HS-27A (cell line): ENCODE results near the gene C22orf39.
"Not testable (repeated sequence)": the region's sequence is repeated elsewhere in the genome, so short reads cannot be mapped to it uniquely, and the experiment has no call there.

Source experiments
- DNase-seq: peaks from one replicate; pipeline ENCODE4 v3.0.0-alpha.2; 2012; ENCODE audit warnings: low read depth, missing footprints

C22orf39 gene

DNA sequence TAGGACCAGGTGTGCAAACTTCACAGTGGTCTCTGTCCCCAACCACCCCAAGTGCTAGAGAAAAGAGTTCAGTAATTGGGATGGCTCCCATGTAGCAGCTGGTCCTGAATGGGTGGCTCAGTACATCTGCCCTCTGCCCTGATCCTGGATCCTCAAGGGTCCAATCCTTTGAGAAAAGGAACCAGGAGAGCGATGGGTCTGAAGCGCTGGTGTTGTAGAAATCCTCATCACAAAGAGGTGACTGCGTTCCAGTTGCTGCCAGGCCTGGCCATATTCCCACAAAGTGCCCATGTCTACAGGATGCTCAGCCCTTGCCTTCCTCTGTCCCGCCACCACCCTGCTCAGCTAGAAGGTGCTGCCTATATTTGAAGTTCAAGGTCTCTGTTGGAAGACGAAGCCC lies 6.2 kb upstream of the C22orf39 start:
- no peak for DNase-seq

DNA sequence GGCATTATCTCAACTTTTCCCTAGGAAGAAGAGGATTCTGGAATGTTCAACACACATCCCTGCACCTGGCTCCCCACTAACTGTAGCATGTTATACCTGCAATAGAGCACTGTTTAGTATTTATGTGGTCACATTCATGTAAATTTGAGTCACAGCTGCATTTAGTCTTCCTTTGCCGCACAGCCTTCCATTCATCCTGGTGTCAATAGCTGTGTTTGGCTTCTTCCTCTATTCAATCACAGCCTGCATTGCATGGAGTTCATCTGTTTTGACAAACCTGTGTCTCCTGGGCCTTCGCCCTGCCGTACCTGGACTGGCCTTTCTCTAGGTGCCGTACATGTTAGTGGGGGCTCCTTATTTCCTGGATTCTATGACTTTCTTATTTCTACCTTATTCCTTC lies 4.1 kb upstream of the C22orf39 start:
- no peak for DNase-seq

DNA sequence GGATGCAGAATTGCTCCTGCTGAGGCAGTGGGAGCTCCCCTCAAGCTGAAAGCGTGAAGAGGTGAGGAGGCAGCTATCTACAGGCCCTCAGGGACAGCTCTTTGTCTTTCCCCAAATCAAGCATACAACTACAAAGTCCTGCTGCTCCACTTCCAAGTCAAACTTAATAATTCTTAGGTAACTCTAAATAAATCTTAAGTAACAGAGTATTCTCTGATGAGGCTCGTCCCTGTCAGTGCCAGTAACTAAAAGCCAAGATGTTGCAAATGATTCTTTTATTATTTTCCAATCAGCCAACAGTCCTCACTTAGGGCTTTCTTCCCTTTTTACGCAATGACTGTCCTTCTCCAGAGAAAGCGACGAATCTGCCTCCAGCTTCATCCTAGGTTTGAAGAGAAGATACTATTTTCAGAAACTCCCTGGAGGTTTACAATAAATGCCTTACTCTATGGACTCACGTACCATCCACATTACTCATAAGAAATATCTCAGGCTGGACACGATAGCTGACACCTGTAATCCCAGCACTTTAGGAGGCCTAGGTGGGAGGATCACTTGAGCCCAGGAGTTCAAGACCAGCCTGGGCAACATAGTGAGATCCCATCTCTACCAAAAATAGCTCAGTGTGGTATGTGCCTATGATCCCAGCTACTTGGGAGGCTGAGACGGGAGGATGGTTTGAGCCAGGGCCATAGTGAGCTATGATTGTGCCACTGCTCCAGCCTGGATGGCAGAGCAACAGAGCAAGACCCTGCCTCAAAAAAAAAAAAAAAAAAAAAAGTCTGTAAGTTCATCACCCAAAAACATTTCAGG lies 3.1 kb upstream of the C22orf39 start:
- no peak for DNase-seq

DNA sequence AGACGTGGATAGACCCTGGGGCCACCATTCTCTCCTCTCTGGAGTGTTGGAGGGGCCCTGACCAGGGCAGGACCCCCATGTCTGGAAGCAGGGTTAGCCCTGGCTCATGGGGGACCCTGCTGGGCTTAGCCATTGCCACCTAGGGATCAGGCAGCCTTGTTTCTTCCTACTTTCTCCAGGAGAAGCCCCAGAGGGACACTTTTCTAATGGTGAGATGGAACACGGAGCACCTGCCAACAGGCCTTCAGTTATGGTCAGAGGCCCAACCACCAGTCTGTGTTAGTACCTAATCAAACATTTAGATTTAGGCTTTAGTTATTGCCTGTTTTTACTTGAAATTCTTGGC lies 1.9 kb upstream of the C22orf39 start:
- no peak for DNase-seq

DNA sequence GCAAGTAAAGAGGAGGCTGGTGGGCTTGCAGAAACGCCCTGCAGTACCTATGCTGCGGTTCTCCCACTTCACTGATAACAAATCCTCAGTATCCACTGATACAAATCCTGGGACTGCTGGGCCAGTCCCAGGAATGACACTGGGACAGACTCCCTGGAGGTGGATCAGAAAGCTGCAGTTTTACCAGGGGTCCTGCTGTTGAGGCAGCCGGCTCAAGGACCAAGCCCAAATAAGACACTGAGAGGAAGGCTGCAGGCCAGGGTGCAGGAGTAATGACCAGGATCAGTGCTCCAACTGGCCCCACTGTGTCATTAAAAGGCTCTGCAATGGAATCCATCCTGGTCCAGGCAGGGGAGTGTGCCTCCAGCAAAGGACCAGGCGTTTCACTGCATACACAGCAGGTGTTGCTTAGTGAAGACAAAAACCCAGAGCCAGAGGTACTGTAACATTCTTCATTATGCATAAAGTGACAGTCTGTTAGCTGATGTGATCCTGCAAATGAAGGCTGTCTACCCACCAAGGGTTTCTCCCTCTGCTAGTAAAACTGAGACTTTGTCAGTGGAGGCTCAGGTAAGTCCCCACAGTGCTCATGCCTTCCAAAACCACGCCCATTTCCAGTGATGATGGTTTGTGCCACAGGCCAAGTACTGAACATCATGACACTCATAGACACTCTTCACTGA lies 1.4 kb upstream of the C22orf39 start:
- no peak for DNase-seq

DNA sequence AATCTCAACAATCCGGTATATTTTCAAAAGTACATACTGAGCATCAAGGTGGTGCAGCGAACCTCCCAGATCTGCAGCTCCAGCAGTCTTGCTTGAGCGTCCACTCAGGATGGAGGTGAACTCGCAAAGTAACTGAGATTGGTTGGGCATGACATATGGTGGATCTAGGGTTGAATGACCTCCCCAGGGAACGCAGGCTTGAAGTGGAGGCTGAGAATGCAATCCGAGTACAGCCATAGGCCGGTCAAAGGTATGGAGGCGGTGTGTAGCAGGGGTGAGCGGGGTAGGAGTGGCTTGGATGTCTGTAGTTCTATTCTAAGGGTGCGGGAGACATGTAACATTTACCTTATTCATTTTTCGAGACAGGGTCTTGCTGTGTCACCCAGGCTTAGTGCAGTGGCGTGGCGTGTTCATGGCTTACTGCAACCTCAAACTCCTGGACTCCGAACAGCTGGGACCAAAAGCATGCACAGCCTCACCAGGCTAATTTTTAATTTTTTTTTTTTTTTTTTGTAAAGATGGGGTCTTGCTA lies 631 bp upstream of the C22orf39 start:
- DNase-seq: peak; percentile 34

DNA sequence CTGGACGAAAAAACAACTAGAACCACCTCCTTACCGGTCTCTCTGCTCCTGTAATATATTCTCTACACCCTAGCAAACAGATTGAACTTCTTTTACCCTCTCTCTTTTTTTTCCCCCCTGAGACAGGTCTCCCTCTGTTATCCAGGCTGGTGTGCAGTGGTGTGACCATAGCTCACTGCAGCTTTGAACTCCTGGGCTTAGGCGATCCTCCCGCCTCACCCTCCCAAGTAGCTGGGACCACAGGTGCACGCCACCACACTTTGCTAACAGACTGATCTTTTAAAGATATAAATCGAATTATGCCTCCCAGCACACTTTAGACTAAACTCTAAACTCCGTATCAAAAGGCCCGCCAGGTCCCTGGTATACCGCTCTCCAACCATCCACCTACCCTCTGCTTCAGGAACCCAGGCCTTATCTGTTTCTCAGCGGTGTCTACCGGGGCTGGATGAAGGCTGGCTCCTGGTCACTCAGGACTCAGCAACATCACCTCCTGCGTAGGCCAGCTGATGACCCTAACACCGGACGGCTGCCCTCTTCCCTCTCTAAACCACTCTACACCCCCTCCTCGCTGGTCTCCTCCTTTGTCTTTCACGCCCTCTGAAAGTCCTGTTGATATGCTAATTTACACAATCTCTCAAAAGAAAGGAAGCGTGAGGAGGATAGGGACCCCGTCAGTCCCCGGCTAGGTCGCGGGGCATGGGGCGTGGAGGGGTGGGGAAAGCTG lies 745 bp downstream of the C22orf39 start:
- no peak for DNase-seq

DNA sequence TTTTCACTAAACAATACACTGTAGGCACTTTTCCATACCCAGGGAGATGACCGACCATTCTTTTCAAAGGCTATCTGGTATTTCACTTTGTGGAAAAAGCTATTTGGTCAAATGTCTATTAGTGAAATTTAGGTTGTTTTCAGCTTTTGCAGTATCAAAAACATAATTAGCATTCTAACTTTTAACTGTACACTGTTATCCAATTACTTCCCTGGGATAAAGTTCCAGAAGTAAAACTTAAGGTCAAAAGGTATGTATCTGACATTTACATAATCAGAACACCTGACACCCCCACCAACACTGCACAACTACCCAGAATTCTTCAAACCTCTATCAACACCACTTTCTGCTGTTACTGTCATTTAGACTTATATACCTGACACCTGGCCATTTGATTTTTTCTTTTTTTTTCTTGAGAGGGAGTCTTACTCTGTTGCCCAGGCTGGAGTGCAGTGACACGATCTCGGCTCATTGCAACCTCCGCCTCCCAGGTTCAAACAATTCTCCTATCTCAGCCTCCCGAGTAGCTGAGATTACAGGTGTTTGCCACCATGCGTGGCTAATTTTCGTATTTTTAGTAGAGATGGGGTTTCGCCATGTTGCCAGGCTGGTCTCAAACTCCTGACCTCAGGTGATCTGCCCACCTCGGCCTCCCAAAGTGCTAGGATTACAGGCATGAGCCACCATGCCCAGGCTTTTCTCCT lies 2.1 kb downstream of the C22orf39 start:
- DNase-seq: not testable (repeated sequence)

DNA sequence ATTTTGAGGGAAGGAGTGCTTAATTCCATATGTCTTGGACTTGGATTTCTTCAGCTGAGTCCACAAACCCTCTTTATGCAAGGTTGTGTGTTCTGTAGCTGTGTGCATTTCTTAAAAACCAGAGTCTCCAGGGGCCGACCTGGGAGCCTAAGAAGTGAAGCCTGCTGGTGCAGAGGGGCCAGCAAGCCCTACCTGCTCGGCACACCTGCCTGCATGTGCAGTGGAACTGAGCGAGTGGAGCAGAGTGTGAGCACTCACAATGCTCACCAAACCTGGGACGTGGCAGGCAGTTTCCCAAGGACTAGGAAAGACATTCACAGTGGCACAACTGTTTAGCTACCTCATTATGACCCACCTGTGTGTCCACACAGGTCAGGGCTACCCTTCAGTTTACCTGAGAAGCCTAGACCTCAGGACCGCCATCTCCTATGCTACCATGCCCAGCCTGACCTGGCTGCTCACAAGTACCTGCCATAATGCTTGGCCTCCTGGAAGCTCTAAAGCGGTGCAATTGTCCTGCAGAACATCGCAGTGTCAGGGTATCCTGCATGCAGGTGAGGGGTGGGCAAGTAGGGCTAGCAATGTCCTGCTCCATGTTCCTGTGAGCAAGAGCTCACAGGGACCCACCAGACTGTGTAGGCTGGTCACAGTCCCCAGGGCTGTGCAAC lies 3.8 kb downstream of the C22orf39 start:
- no peak for DNase-seq

DNA sequence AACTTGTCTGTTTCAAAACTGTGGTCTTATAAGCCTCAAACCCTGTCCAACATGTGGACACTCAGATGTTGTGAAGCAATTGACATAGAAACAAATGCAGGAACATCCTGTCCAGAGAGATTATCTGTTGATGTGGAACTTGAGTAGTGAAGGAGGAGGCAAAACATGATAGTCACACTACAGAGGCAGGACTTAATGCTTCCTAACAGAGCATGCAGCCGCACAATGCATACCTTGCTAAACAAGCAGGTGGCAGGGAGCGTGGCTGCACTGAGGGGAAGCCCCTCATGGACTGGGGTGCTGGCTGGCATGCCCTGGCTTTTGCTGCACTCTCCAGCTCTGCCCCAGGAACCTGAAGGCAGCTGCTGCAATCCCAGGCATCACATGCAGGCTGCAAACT lies 5.3 kb downstream of the C22orf39 start:
- no peak for DNase-seq

DNA sequence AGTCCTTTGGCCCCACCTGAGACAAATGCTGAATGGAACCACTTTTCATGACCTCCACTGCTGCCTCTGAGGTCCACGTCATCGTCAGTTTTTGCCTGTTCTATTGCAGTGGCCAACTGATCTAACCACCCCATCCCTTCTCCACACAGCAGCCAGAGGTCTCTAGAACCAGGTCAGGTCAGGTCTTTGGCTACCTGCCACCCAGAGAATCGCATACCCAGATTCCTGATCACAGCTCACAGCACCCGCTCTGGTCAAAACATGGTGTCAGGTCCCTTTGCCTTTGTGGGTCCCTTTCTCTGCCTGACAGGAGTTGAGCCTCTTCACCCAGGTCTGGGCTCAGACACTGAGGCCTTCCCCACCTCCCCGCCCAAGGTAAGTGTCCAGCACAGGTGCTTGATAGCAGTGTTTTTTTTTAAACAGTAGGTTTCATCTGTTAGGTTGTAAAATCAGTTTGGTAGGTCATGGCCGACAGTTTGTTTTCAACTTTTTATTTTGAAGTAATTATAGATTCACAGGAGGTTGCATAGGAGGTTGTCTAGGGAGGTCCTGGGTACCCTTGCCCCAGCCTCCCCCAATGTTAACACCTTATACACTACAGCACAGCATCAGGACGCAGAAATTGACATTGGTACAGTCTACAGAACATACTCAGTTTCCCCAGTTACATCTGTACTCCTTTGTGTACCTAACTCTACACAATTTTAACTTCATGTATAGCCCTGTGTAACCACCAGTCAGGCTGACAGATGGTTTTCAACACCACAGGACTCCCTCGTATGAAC lies 6.9 kb downstream of the C22orf39 start:
- no peak for DNase-seq

DNA sequence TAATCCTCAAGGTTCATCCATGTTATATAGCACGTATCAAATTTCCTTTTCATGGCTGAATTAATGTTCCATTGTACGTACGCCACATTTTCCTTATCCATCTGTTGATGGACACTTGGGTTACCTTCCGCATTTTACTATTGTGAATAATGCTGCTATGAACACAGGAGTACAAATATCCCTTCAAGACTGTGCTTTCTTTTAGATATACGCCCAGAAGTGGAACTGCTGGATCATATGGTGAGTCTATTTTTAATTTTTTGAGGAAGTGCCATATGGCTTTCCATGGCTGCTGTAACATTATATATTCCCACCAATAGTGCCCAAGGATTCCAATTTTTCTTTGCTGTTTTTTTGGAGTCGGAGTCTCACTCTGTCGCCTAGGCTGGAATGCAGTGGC lies 9.2 kb downstream of the C22orf39 start:
- DNase-seq: no peak

DNA sequence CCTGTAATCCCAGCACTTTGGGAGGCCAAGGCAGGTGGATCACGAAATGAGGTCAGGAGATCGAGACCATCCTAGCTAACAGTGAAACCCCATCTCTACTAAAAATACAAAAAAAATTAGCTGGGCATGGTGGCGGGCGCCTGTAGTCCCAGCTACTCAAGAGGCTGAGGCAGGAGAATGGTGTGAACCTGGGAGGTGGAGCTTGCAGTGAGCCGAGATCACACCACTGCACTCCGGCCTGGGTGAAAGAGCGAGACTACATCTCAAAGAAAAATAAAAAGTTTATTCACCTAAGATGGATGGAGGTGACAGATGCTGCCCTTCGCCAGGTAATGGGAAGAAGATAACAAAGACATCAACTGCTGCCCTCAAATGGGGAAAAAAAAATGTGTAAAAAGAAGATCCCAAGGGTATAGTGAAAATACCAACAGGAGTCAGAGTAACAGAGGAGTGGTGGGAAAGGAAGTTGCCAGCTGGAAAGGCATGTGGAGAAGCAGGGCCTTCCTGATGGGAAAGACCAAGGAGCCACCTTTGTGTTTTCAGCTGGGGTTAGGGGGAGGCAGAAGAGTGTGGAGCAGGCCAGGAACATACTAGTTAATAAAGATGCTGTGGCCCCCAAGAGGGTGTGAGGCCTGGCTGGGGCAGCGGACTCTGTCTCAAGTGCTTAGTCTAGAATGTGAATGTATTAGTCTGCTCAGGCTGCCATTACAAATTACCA lies 10.9 kb downstream of the C22orf39 start:
- DNase-seq: not testable (repeated sequence)

DNA sequence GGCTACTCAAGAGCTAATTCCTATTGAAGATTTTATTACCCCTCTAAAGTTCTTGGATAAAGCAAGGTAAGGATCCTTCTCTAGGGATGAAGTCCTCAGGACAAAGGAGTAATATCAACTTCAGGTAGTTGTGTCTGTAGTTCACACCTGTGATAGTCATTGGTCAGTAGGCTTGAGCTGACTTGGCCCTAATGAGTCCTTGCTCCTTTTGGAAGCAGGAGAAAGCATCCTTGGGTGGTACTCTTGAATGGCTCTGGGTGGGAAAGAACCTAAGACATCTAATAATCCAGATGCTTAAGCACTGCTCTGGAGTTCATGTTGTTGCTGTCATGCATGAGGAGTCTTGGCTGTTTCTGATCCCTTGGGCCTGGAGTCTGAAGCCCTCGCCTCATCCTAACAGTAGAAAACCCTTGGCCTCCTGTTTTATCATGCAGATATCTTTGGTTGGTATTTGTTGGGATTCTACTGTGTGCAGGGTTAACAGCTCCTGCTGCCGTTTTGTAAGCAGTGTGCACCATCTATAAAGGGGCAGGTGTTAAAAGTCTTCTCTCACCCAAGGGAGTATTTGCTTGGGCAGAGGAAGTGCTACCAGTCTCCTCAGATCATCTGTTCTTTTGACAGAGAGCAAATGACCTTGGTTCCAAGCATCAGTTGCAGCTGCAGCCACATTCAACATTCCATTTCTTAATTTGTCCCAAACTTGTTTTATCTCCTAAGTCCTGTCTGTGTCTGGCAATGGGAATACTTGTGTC lies 12.5 kb downstream of the C22orf39 start:
- no peak for DNase-seq

DNA sequence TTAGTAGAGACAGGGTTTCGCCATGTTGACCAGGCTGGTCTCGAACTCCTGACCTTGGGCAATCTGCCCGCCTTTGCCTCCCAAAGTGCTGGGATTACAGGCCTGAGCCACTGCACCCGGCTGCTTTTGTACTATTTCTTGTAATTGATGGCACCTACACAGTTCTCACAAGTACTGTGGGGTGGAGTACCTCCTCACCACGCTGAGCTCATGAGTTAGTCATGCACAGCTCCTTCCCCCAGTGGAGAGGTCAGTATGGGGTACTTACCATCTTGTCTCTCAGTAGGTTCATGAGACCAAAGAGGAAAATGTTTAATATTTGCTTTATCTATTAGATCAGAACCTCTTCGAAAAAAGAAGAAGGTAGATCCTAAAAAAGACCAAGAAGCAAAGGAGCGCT lies 13.1 kb downstream of the C22orf39 start:
- DNase-seq: no peak

DNA sequence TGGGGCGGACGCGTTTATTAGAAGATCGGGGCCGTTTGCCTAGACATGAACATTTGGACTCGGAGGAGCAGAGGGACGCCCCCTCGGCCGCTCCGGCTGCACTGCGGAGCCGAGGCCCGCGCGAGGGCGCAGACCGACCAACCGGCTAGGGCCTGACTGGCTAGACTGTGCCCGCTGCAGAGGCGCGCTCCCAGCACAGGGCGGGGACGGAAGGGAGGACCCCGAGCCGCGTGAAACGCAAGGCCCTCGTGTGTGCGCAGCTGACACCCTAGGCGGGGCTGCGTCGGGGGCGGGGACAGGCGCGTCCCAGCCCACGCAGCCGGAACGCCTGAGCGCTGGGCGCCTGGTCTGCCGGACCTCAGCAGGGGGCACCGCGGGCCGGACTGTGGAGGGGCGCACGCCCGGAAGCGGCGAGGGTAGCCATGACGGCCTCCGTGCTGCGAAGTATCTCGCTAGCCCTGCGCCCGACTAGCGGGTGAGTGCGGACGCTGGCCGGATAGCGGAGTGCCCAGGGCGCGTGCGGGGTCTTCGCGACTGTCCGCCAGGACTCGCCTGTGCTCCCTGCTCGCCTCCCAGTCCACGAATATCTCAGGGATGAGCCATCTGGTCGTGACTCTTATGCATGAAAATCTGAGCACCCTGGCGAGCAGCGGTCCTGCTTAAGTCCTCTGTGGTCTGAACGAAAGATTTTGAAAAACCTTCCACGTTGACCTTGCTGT lies 15.2 kb downstream of the C22orf39 start, which contains the start of gene MRPL40:
TSS of gene MRPL40 (plus strand) at position 413 of the 719 bp plus-strand sequence. CDS start at position 423, 10 bp downstream.
- DNase-seq: peak; percentile 69

DNA sequence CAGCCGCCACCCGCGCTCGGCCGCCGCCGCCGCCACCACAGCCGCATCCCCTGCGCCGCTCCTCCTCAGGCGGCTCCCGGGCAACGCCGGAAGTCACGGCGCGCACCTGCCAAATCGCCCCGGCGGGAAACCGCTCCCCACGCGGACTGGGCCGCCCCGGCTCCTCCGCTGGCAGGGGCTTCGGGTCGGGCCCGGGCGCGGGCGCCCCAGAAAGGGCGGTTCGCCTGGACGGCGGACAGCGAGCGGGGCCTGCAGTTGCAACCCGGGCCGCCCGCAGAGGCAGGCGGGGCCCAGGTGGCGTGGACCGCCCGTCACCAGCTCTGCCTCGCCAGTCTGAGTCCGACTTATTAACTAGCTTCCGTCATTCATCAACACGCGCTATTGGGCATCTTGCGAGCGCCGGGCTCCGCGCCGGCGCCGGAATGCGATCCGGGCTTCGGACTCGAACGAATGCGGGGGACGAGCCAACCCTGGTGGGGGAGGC lies 15.8 kb downstream of the C22orf39 start, which contains the start of gene HIRA:
TSS of gene HIRA (minus strand) at position 85 of the 484 bp plus-strand sequence. CDS start 257 bp downstream, outside the sequence.
- peak; percentile 47 for DNase-seq

DNA sequence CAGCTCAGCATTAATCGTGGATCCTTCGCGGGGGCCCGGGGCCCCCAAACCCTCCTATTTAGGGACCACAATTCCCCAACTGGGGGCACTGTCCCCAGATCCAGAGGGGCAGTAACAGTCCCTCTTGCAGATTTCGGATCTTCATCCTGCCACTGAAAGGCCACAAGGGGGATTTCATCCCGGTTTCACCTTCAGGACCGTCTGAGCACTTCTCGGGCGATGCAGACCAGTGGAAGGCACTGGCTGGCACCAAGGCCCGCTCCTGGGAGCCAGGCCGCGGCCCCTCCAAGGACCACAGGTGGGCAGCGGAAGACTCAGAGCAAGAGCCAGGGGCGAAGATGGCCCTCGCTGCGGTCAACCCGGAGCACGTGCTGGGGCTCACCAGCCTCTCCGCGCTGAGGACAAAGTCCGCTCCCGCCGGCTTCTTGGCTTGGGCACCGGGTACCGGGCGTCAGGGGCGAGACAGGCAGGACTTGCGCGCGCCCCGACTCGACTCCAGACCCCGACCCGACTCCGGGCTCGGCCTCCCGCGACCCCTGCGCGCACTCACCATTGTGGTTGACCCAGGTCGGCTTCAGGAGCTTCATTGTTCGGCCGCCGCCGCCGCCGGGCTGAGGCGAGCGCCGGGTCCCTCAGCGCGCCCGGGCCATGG lies 16.5 kb downstream of the C22orf39 start:
- DNase-seq: no peak
